ENCODE measurements around the gene ASTN1.

DNA sequence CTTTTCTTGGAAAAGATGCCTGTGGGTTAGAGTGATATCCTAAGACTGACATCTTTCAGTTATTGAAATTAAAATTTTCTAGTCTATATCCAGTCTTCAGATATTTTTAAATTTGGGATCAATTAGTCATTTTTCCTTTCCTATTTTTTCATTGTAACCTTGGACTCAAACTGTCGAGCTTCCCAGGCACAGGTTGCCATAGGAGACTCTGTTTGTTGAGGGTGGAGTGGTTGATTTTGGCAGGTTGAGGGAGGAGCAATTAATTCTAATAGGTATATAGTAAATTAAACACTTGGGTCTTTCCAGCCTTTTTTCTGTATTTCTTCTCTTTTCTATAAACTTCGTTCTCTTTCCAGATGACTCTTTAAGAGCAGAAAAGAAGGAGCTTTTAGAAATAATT is 326.8 kb downstream of the ASTN1 start:
- no peak for TF ChIP-seq EZH2 (IDR thresholded peaks at IDR 0.05; ENCODE audit: low read length, unreplicated experiment)
- TF ChIP-seq, protein P1, sequence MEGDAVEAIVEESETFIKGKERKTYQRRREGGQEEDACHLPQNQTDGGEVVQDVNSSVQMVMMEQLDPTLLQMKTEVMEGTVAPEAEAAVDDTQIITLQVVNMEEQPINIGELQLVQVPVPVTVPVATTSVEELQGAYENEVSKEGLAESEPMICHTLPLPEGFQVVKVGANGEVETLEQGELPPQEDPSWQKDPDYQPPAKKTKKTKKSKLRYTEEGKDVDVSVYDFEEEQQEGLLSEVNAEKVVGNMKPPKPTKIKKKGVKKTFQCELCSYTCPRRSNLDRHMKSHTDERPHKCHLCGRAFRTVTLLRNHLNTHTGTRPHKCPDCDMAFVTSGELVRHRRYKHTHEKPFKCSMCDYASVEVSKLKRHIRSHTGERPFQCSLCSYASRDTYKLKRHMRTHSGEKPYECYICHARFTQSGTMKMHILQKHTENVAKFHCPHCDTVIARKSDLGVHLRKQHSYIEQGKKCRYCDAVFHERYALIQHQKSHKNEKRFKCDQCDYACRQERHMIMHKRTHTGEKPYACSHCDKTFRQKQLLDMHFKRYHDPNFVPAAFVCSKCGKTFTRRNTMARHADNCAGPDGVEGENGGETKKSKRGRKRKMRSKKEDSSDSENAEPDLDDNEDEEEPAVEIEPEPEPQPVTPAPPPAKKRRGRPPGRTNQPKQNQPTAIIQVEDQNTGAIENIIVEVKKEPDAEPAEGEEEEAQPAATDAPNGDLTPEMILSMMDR (conservative IDR thresholded peaks at IDR 0.05; ENCODE audit: low read depth, low read length), result no peak
